Endometrium (tissue), 2 donors: ENCODE results near the gene SDC4.

Experiments used
- FAIRE-seq: peaks from 2 replicates; lab custom pipeline; 2012; peaks lifted over from hg19 to GRCh38; lab: Jason Lieb, UNC
- donor health status: control.
- donor health status: control.

SDC4 gene

DNA sequence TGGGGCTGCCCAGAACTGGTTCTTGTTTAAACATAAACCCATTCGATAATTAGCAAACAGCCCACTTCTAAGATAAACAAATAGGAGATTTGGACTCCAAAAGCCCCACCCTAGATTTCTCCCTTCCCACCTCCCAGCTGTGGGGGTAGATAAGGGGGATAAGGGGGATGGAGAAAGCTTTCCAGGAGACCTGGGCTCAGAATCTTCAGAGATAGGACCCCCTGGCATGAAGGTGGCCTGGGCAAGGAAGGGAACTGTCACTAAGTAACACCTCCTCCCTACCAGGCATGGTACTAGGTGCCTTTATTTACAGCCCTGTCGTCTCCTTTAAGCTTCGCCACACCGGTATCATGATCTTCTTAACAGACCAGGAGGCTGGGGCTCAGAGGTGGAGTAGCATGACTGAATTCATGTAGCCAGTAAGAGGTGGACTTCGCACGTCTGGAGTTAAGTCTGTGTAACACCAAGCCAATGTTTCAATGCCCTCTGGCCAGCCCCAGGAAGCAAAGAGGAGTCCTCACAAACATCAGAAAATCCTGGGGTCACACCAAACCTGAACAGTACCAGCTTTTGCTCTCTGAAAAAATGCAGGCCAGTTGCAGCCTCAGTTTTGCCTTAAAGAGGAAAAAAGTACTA is 4.6 kb downstream of the SDC4 start:
- no peak for FAIRE-seq

DNA sequence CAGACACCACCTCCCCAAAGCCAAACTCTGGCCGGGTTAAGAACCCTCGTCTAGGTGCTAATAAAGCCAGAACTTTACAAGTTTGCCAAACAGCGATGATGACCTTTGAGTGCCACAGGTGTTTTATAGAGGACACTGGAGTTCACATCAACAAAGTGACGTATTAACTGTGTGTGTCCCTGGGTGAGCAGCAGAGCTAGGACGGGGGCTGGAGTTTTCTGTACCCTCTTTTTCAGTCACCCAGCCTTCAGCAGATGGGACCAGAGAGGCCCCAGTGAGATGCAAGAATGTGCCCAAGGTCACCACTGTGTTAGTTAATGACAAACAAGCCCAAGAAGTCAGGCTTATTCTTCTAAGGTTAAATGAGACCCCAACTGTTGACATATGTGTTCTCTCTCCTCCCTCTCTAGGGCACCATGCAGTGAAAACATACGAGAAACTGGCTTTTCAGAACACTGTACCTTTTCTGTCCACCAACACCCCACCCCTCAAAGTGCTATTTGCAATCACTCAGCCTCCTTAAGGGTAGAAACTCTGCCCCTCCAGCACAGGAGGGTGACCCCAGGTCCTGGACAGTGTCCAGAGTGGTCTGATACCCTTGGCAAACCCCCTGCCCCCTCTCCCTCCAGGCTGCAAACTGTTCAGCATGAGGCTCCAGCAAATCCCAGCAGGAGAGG is 5.2 kb downstream of the SDC4 start:
- no peak for FAIRE-seq

DNA sequence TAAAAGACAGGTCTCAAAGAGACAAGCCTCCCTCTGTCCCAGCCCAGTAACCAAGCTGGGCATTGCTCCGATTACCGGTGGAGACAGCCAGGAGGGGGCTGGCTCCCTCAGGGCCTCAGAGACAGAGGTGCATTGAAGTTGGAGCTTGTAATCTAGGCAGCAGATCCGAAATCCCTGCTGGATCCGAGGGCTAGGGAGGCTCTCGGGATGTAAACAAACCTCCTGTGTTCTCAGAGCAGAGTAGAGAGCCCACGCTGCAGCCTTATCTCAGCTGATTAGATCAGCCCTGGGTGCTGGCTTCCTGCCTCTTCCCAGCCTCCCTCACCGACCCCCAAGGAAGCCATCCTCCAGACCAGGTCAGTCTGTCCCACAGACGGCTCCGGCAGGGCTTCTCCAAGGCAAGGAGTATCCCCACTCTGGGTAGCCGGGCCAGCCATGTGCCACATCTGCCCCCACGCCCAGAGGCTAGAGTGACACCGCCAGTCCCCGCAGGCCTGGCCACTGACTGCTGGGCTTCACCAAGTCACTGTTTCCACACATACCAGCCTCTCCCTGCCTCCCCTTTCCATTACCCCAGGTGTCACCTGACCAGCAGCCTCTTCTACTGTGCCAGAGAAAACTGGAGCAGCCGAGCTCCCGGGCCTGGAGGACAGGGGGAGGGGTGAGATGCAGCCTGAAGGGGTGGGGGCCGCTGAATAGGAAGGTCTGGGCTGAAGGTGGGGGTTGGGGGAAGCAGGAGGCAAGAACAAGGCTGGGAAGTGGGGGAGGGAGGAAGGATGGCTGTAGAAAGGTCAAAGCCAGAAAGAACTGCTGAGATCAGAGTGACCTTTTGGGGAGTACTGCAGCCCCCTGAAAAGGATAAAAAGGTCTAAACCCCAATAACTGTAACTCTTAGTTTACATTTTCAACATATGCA is 6.0 kb downstream of the SDC4 start:
- no peak for FAIRE-seq

DNA sequence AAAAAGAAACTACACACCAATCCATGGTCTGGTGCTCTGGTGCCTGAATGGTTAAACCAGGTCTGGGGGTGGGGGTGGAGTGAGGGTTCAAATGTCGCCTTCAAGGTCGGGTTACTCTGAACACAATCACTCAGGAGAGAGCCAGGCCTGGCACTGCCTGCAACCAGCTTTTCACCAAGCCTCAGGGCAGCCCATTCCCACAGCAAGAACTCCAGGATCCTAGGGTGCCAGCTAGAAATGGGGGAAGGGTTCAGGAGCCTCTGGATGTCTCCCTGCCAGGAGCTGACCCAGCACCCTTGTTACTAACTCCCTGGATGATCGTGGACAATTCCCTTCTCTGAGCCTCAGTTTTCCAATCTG is 6.7 kb downstream of the SDC4 start:
- no peak for FAIRE-seq

DNA sequence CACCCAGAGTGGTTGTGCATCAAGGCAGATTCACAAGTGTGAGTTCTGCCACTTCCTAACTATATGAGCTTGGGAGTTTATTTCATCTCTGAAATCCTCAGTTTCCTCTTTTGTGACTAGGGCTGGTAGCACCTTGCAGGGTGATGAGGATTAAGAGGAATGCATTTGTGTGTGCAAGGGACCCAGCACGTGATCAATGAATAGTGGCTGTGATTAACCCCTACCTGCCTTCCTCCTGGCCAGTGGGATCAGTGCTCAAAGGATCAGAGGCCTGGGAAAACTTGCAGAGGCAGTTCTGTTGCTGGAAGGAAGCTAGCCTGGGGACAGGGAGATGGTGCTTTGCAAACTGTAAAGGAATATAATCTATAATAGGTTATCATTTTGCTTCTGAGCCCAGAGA is 7.3 kb downstream of the SDC4 start:
- FAIRE-seq = no peak

DNA sequence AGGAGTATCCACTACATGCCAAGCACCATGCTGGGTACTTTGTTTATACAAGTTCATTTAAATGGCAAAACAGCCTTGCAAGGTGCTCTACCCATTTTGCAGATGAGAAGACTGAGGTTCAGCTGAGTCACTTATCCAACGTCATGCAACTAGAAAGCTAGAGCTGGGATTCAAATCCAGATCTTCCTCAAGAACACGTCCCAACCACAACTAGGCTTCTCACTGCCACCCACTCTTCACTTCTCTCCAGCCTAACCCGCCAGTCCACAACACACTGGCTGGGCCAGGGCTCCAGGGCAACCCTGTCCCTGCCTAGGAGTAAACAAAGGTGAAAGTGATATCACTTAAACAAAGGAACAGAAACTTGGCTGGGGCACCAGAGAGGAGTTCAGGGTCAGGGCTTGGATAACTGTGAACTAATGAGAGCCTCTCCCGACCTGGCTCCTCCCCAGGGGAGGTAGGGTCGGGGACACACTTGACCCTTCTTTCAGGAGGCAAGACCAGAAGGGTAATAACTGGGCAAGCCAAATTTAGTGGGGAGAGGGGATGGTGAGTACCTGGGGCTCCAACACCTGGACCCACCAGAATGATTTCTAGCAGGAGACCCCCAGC is 7.9 kb downstream of the SDC4 start:
- FAIRE-seq = no peak

DNA sequence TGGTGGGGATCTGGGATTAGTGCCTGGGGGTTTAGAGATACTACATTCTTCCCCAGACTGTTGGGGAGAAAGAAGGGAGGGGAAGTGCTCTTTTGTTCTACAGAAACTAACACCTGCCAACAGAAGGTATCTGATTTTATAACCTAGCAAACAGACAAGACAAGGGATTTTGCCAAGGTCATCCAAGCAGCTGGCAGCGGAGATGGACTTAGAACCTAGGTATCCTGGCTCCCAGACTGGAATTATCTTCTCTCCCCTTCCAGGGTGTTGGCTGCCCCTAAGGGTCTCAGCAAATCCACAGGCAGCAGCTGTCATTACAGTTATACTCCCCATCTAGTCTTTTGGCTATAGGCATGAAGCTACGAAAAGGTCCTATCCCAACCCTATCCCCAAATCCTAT is 8.4 kb downstream of the SDC4 start:
- FAIRE-seq = no peak

DNA sequence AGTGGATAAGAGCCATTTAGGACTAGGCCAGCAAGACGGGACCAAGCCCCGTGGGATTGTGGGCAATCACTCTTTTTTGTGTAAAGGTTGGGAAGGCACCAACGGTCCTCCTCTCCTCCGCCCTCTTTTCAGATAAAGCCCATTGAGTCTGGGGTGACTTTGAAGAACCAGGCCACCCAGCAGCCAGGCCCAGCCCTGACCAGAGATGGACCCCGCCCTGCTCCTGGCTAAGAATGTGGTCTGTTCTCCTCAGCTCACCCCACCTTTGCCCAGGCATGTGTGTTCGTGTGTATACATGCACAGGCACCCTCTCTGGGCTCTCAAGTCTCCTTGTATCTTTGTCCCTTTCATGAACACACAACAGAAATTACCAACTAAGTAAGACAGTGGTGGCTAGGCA is 9.1 kb downstream of the SDC4 start:
- no peak for FAIRE-seq

DNA sequence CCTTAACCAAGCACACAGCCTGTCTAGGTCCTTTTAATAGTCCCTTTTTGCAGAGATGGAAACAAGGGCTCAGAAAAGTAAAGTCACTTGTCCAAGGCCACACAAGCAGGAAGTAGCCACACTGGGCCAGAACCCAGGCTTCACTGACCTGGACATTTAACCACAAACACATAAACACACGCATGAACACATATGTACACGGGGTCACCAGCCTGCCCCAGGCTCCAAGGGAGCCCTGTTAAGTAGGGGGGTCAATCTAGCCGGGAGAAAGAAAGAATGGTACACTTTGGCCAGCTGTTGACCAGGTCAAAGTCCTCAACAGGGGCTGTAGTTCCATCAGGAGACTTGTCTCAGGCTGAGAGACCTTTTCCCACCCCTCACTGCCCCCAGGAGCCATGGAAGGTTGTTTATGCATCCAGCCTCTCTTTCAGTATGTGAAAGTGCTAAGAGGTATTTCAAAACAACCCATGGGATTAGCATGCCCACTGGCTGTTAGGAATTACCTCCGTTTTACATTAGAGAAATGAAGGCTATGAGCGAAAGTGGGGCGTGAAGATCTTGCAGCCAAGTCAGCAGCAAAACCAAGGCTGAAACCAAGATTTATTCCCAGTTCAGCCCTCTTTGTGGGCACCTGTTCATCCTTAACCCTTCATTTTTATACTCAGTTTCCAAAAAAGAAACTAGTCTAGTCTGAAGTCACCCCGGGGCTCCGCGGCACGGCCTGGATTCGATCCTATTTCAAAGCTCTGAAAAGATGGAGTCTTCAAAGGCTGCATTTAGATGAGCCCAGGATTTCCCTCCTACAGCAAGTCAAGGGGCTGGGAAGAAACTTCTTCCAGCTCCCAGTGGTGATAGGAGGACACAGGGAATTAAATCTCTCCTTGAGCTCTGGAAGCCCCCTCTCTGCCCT is 9.8 kb downstream of the SDC4 start:
- no peak for FAIRE-seq

DNA sequence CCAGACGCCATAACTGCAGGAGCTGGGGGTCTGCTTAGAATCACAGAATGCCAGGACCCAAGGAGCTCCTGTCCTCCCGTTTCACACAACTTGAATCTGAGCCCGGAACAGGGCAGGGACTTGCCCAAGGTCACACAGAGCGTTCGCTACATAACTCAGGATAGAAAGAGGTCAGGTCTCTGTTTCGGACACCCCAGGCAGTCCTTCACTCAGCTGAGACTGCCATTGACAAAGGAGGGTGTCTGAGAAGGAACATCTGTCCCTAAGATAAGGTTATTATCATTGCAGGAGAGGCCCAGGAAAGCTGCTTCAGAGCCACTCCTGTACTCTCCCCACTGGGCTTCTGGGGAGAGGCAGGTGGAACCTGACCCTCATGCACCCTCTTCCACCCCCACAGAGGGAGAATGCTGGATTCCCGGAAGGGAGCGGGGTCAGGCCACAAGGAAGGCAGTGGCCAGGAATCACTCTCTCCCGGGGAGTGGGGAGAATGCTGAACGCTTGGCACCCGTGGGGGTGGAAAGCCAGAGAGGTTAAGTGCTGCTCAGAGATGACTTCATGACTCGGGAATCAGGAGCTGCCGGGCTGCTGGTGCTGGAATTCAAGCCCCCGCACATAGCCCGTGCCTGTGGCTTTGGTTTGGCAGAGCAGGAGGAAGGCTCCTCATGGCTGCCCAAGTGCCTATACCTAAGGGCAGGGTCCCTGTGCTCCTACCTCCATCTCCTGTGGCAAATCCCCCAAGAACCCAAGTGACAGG is 10.7 kb downstream of the SDC4 start:
- no peak for FAIRE-seq

DNA sequence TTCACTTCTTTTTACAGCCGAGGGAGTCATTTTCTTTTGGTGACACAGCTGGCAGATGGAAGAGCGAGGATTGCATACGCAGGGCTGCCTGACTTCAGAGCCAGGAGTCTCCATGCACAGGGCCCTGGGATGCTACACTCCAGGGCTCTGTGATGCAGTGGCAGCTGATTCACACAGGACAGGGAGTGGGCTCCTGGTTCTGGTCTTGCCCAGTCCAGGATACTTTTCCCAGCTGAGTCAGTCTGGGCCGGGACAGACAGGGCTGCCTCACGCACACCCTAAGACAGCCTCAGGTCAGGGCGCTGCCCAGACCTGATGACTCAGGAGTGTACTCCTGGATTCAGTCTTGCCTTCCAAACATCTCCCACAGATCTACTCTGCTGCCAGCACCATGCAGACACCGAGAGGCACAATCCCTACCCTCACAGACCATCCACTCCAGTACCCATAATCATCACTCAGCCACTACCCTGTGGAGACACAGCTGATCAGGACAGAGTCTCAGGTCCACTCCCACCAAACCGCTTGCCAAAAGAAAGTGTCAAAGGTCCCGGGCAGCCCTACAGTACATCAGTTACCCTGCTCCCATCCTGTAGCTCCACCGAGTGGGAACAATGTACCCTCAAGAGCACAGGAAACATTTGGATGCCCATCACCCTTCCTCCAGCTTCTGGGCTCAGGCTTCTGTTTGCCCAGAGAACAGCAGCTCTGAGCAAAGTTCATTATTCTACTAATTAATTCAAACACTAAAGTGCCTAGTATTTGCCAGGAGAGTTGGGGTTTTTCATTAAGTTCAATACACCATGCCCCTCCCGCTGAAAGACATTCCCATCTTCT is 11.5 kb downstream of the SDC4 start:
- no peak for FAIRE-seq

DNA sequence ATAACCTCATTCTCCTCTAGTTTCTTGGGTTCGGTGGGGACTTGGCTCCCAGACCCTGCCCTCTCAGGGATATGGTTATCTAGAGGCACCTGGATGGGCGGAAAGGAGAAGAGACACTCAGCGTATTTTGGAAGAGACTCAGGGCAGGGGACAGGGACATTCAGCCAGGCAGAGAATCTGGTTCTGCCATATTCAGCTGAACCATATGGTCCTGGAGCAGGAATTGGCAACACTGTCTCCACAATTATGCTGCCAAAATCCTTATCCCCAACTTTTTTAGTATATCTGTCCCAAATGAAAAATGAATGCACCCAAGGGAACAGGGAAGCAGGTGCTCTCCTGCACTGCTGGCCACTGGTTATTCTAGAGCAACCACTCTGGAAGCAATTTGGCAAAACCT is 17.7 kb downstream of the SDC4 start:
- FAIRE-seq = no peak

DNA sequence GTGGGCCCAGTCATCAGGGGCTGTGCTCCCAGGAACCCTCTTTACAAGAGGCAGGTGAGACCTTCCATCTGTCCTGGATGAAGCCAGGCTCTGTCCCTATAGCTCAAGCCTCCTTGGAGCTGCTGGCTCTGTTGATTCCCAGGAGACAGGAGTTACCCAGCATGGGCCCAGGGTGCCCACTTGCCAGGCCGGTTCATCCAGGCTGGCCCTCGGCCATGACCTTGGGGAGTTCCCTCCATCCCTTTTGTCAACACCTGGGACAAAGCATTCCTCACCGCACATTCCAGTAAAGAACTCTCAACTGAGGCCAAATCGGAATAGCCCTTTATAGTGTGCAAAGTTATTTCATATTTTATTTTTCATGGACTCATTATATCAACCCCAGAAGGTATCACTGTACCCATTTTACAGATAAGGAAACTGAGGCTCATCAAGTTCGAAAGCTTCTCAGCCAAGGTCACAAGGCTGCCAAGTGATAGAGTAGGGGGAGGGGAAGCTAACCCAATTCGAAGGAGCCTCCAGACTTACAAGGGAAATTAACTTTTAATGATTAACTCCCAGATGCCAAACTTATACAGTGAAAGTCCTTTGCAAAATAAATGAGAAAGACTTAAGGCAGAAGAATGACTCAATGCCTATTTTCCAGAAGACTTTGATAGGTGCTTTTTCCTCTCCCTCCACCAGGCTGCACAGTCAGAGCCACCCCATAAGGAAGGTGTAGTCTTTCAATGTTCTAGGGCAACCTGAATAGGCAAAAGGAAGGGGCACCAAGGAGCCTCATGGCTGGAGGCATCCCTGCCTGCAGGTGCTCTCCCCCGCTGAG is 18.5 kb downstream of the SDC4 start:
- no peak for FAIRE-seq

DNA sequence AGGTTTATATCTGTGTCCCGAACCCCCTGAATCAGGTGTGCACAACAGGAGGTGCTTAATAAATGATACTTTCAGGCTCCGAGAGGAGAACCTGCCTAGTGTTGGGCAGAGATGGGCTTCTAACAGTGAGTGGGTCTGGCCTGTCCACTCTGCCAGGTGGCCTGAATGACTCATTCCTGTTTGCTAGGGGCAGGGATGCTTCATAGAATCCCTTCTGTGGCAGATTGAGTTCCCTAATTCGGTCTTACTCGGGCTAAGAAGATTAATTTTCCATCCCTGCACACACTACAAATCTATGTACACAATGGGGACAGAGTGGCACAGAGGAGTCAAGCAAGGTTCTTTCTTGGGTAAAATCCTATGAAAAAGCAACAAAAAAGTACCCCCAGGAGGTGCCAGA is 19.8 kb downstream of the SDC4 start:
- no peak for FAIRE-seq

DNA sequence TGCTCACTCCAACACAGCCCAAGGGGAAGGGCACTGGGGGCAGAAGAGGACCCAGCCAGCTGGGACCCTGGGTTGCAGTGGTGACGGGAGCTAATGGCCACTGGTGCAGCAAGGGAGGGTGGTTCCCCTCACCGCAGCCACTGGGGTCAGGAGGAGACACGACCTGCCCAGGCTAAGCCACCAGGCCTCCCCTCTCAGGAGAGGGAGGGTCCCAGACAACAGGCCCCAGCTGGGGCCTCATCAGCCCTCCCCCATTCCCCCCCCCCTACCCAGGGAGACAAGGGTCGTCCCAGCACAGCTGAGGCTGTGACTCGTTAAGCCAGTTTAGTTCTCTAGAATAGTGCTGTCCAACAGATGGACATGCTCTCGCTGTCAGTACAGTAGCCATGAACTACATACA is 22.9 kb downstream of the SDC4 start:
- FAIRE-seq = no peak

DNA sequence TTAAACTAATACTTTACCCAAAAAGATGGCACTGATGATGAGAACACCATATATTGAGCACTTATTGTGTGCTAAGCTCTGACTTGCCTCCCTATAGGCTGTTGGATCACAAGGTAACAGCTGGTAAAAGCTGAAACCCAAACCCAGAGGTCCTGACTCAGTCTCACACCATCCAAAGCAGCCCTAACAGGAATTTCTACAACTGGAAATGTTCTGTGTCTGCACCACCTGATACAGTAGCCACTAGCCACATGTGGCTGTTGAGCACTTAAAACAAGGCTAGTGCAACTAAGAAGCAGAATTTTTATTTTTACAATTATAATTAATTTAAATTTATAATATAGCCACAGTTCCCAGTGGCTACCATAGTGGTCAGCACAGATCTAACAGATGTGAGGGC is 24.5 kb downstream of the SDC4 start:
- no peak for FAIRE-seq

DNA sequence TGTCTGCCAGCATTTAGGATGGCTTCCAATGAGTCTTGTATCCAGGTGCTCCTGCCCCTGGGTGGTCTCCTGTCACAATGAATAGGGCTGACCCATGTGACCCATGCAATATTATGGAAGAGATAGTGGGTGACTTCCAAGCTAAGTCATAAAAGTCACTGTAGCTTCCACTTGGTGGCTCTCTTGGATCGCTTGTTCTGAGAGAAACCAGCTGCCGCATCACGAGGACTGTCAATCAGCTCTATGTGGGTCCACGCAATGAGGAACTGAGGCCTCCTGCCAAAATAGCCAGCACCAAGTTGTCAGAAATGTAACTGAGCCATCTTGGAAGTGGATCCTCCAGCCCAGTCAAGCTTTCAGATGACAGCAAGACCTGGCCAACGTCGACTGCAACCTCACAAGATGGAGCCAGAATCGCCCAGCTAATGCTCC is 25.3 kb downstream of the SDC4 start:
- no peak for FAIRE-seq

DNA sequence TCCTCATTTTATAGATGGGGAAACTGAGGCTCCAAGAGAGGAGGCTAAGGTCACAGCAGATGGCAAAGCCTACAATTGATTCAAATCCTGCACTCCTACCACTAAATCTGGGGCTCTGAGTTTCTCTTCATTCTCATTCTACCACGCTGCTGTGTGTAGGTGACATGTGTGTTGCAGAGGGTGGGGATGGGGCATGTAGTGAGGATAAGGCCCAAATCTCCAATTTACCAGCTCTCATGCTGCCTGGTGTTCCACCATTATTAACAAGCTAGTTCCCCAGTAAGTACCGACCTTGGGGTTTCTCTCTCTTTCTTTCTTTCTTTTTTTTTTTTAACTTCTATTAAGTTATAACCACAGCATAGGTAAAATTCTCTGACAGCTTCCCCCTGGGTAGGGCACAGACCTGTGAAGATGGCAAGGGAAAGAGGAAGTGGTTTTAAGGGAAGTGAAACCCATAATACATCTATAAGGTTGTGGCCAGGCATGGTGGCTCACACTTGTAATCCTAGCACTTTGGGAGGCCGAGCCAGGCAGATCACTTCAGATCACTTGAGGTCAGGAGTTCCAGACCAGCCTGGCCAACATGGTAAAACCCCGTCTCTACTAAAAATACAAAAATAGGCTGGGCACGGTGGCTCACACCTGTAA is 27.2 kb downstream of the SDC4 start:
- no peak for FAIRE-seq

DNA sequence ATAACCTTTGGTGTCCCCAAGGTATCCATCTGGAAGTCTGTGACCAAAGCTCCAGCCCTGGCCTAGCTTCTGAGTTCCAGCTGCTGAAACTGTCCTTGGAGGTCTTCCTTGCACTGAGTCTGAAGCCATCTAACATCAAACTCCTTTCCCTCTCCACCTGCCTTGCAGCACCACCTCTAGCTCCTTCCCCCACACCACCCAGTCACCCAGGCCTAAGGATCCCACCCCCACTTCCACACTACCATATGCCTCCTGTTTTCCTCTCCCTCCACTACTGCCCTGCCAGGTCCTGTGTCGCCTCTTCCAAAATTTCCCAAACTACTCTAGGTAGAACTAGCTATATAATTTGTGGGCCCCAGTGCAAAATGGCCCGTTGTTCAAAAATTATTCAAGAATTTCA is 29.3 kb downstream of the SDC4 start:
- FAIRE-seq = no peak
